DND-41 (cell line): ENCODE results near the gene STK32B.

Experiments used
- CTCF ChIP-seq: IDR thresholded peaks from 2 replicates; pipeline ENCODE4 v1.5.1; 2012; ENCODE audit warnings: borderline replicate concordance, low read length, moderate library complexity, mild to moderate bottlenecking; ENCODE audit not compliant: poor library complexity, severe bottlenecking; ENCODE audit errors: extremely low read depth
- EZH2 ChIP-seq: IDR thresholded peaks from 3 replicates; pipeline ENCODE4 v1.6.1; 2012; ENCODE audit warnings: borderline replicate concordance, low read depth, mild to moderate bottlenecking, moderate library complexity, low read length, inconsistent platforms; ENCODE audit not compliant: severe bottlenecking

DNA sequence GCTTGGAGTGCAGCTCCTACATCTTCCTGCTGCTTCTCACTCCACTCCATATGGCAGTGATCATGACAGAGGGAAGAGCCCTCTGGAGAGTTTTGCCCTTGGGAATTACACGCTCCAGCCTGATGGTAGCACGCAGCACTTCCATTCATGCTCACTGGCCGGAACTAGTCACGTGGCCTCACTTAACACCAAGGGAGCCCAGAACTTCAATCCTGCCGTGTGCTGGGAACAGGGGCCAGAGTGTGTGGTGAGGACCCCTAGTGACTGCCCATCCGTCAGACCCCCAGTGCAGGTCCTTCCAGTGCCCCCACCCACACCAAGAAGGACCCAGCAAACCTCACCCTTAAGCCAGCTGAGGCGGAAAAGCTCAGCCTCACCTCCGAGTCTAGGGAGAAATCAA is 426.3 kb downstream of the STK32B start:
- TF ChIP-seq CTCF (no peak), EZH2 (no peak)
